ENCODE measurements around the gene GRB10. TPM values are rescaled to one million over a fixed set of nuclear protein-coding genes. Genes with fewer than 3 reads are reported as not detected.

The GRB10 gene
- total RNA-seq, 1 donor from 2014 or later, result 48.6 TPM

DNA sequence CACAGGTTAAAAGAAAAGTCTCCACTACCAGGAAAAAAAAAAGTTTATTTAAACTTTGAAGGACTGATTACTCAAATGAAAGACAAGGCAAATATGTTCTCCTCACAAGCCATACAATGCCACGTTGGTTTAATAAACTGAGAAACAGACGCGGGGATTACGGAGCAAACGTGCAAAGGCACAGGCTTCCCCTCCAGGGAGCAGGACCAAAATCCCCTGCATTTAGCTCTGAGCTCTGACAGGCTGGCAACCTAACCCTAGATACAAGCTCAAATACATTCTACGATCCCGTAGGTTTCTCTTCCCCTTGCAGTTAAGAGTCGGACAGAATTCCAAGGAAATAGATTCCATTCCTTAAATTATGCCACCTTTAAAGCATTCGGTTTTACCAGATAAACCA lies 7.7 kb upstream of the GRB10 start:
- no peak overlapping the region for H3K4me3 ChIP-seq
- TF ChIP-seq, protein P1, sequence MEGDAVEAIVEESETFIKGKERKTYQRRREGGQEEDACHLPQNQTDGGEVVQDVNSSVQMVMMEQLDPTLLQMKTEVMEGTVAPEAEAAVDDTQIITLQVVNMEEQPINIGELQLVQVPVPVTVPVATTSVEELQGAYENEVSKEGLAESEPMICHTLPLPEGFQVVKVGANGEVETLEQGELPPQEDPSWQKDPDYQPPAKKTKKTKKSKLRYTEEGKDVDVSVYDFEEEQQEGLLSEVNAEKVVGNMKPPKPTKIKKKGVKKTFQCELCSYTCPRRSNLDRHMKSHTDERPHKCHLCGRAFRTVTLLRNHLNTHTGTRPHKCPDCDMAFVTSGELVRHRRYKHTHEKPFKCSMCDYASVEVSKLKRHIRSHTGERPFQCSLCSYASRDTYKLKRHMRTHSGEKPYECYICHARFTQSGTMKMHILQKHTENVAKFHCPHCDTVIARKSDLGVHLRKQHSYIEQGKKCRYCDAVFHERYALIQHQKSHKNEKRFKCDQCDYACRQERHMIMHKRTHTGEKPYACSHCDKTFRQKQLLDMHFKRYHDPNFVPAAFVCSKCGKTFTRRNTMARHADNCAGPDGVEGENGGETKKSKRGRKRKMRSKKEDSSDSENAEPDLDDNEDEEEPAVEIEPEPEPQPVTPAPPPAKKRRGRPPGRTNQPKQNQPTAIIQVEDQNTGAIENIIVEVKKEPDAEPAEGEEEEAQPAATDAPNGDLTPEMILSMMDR (IDR thresholded peaks at IDR 0.05), result no peak
- no peak for TF ChIP-seq POLR2AphosphoS5 (IDR thresholded peaks at IDR 0.05; ENCODE audit: insufficient read depth in 1 of 2, low read depth in 1 of 2)
- TF ChIP-seq POLR2A (IDR thresholded peaks at IDR 0.05), result no peak
- no peak for DNase-seq (ENCODE audit: extremely low spot score in 2 of 2)
- peaks cover 26% of the 10 kb centered on the region for H3K4me1 ChIP-seq
- H3K27ac ChIP-seq, result no peak overlapping the region
- H3K9me3 ChIP-seq, result no peaks in the 10 kb centered on the region
- intact Hi-C loops (cut with DNase I), result no loop called here
- H3K27me3 ChIP-seq, result no peaks in the 10 kb centered on the region
- no peaks in the 10 kb centered on the region for H3K36me3 ChIP-seq

DNA sequence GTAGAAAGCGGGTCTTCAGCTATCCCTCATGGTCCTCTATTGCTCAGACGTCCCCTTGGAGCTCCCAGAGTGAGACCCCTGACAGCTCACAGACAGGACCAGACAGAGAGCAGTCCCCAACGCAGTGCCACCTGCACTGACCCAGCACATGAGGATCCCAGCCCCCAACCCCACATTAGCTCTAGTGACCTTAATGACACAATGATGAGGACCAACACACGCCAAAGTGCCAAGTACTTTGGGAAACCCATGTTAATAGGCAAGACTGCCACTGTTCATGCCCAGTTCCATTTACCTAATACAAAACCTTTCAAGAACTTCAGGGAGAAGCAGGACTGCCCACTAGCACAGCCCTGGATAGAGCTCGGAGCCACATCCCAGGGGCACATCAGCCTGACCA lies 5.7 kb upstream of the GRB10 start:
- TF ChIP-seq, protein P1 (IDR thresholded peaks at IDR 0.05), result no peak
- no peak for TF ChIP-seq POLR2A (IDR thresholded peaks at IDR 0.05)
- TF ChIP-seq POLR2AphosphoS5 (IDR thresholded peaks at IDR 0.05; ENCODE audit: insufficient read depth in 1 of 2, low read depth in 1 of 2), result no peak
- no peak overlapping the region for H3K4me3 ChIP-seq
- no peaks in the 10 kb centered on the region for H3K36me3 ChIP-seq
- no peak for DNase-seq (ENCODE audit: extremely low spot score in 2 of 2)
- H3K27me3 ChIP-seq, result no peaks in the 10 kb centered on the region
- peaks cover 39% of the 10 kb centered on the region for H3K4me1 ChIP-seq
- no peaks in the 10 kb centered on the region for H3K9me3 ChIP-seq
- intact Hi-C loops (cut with DNase I), result loop anchor here (10.0 kb wide), 1 partner anchor 314 kb away; no protein-coding TSS in a partner anchor
- H3K27ac ChIP-seq, result no peak overlapping the region

DNA sequence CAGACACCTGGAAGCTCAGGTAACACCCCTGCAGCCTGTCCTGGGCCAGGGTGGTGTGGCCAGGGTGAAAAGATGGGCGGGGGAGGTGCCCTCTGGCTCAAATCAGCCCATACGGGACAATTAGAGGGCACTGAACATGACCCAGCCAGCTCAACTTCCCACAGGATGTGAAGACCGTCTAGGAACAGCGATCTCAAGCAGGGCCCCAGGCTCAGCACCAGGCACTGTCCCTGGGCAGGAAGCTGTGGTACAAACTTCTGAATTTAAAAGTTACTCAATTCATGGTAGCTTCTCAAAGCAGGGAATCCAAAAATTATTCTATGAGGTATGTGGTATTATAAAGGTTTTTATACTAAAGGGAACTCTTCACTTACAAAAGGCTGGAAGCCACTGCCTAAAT lies 5.1 kb upstream of the GRB10 start:
- Histone ChIP-seq H3K36me3 (no peaks in the 10 kb centered on the region), H3K27me3 (no peaks in the 10 kb centered on the region), H3K9me3 (no peaks in the 10 kb centered on the region), H3K4me3 (no peak overlapping the region), H3K27ac (no peak overlapping the region), H3K4me1 (peaks cover 44% of the 10 kb centered on the region)
- TF ChIP-seq POLR2AphosphoS5 (IDR thresholded peaks at IDR 0.05; ENCODE audit: insufficient read depth in 1 of 2, low read depth in 1 of 2) (no peak), POLR2A (IDR thresholded peaks at IDR 0.05) (no peak)
- TF ChIP-seq, protein P1 (IDR thresholded peaks at IDR 0.05), result no peak
- DNase-seq (ENCODE audit: extremely low spot score in 2 of 2), result no peak
- intact Hi-C loops (cut with DNase I), result loop anchor here (10.0 kb wide), 1 partner anchor 313 kb away; no protein-coding TSS in a partner anchor

DNA sequence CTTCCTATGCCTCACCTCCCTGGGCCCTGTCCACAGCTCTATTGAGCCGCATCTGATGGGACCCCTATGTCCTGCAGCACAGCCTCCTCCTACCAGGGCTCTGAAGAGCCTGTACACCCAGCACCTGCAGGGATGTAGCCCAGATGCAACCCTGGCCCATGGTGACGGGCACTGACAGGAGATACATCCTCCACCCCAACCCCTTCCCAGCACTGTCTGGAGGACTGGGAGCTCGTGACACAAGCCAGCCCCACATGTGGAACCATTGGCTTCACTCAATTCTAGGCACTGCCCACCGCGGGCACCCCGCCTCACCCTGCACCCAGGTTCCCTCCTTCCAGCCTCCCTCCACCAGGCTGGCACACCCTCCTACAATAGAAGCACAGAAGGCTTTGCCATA lies 2.6 kb upstream of the GRB10 start:
- H3K27ac ChIP-seq, result no peak overlapping the region
- TF ChIP-seq POLR2A (IDR thresholded peaks at IDR 0.05), result no peak
- TF ChIP-seq, protein P1 (IDR thresholded peaks at IDR 0.05), result no peak
- TF ChIP-seq POLR2AphosphoS5 (IDR thresholded peaks at IDR 0.05; ENCODE audit: insufficient read depth in 1 of 2, low read depth in 1 of 2), result no peak
- no peaks in the 10 kb centered on the region for H3K9me3 ChIP-seq
- H3K4me3 ChIP-seq, result no peak overlapping the region
- H3K27me3 ChIP-seq, result no peaks in the 10 kb centered on the region
- intact Hi-C loops (cut with DNase I), result loop anchor here (10.0 kb wide), 1 partner anchor 311 kb away; no protein-coding TSS in a partner anchor
- no peaks in the 10 kb centered on the region for H3K36me3 ChIP-seq
- no peak for DNase-seq (ENCODE audit: extremely low spot score in 2 of 2)
- peaks cover 41% of the 10 kb centered on the region for H3K4me1 ChIP-seq

DNA sequence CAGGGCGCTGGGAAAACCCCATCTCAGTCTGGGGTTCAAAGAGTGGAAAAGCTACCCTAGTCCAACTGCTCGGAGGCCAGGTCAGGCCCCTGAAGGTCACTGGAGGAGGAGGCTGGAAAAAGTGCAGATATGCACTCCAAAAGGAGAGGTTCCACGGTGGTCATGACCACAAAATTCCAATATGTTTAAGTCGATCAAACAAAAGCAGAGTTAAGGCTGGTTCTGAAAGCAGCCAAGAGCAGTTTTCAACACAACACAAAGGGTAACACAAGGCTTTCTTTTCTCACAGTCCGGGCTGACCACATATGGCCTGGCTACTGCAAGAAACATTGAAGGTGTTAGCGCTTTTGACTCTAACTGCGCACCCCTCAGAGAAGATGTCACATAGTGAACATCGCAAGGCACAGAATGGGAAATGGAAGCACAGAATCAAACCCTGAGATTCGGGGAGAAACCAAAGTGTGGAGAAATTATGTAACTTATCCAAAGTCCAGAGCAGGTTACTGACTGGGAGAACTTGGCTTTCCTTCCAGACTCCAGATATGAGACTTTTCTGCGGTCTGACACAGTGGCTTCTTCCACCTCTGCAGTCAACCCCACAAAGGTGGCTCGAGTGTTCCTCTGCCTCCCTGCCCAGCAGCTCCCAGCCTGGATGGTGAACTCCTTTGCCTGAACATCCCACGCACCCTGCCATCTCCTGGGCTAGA lies 1.3 kb upstream of the GRB10 start:
- Histone ChIP-seq H3K4me1 (peaks cover 40% of the 10 kb centered on the region), H3K4me3 (no peak overlapping the region), H3K9me3 (no peaks in the 10 kb centered on the region), H3K27ac (no peak overlapping the region), H3K36me3 (no peaks in the 10 kb centered on the region), H3K27me3 (no peaks in the 10 kb centered on the region)
- intact Hi-C loops (cut with DNase I), result loop anchor here (10.0 kb wide), 1 partner anchor 309 kb away; no protein-coding TSS in a partner anchor
- TF ChIP-seq POLR2AphosphoS5 (IDR thresholded peaks at IDR 0.05; ENCODE audit: insufficient read depth in 1 of 2, low read depth in 1 of 2) (no peak), POLR2A (IDR thresholded peaks at IDR 0.05) (no peak)
- TF ChIP-seq, protein P1 (IDR thresholded peaks at IDR 0.05), result no peak
- DNase-seq (ENCODE audit: extremely low spot score in 2 of 2), result no peak
